Measurements from ENCODE around the gene SLC35F3. TPM values are rescaled to one million over a fixed set of nuclear protein-coding genes. Genes with fewer than 3 reads are reported as not detected.

SLC35F3 gene
- total RNA-seq, 1 experiment from 2014 or later: 0.94 TPM

- H3K27me3 Mint-ChIP-seq (ENCODE audit: low read depth): peaks cover 2% of the 10 kb centered on the region; the same call in 1 of the 2 replicates
- DNase-seq (ENCODE audit: low spot score) (no peak), ATAC-seq (no peak)
- H3K36me3 Mint-ChIP-seq: peaks cover 24% of the 10 kb centered on the region
- CTCF ChIA-PET: interaction anchor here (1.2 to 2.5 kb wide), 2 partner anchors 18 to 30 kb away, joined by 3 to 12 read pairs; no protein-coding TSS in a partner anchor
- H3K4me3 Mint-ChIP-seq: no peak overlapping the region
- H3K27ac Mint-ChIP-seq: no peak overlapping the region
- POLR2A ChIA-PET: no interaction called here
- 0 out of 2 replicates have a peak, but pooled peaks cover 2% of the 10 kb centered on the region for H3K4me1 Mint-ChIP-seq
- H3K9me3 Mint-ChIP-seq: peaks cover 30% of the 10 kb centered on the region
- TF ChIP-seq HMGA2 (CRISPR knock-in tag; IDR thresholded peaks at IDR 0.05) (no peak), SP1 (CRISPR knock-in tag; conservative IDR thresholded peaks at IDR 0.05) (no peak), SOX15 (CRISPR knock-in tag; IDR thresholded peaks at IDR 0.05) (no peak), EMX1 (CRISPR knock-in tag; IDR thresholded peaks at IDR 0.05) (no peak), CTCF (IDR thresholded peaks at IDR 0.05) (no peak), CDX4 (CRISPR knock-in tag; IDR thresholded peaks at IDR 0.05; ENCODE audit: borderline replicate concordance) (no peak)
Measured at GRCh38 chr1:234292548-234292947, 388.1 kb downstream of the SLC35F3 start.

GRCh38 chr1:234294109-234294817, 389.8 kb downstream of the SLC35F3 start:
- Mint-ChIP-seq H3K4me1 (0 out of 2 replicates have a peak, but pooled peaks cover 2% of the 10 kb centered on the region), H3K9me3 (peaks cover 23% of the 10 kb centered on the region), H3K4me3 (no peak overlapping the region), H3K27ac (no peak overlapping the region), H3K36me3 (peaks cover 18% of the 10 kb centered on the region), H3K27me3 (ENCODE audit: low read depth) (no peaks in the 10 kb centered on the region; the same call in 1 of the 2 replicates)
- ATAC-seq (no peak), DNase-seq (ENCODE audit: low spot score) (no peak)
- ChIA-PET POLR2A (no interaction called here), CTCF (interaction anchor here (1.3 to 3.6 kb wide), 4 partner anchors 16 to 81 kb away, joined by 3 to 32 read pairs (median 10); no protein-coding TSS in a partner anchor)
- no peak for TF ChIP-seq TEAD1 (CRISPR knock-in tag; IDR thresholded peaks at IDR 0.05)
- TF ChIP-seq GTF2I (CRISPR knock-in tag; conservative IDR thresholded peaks at IDR 0.05): no peak
- TF ChIP-seq, protein P1, sequence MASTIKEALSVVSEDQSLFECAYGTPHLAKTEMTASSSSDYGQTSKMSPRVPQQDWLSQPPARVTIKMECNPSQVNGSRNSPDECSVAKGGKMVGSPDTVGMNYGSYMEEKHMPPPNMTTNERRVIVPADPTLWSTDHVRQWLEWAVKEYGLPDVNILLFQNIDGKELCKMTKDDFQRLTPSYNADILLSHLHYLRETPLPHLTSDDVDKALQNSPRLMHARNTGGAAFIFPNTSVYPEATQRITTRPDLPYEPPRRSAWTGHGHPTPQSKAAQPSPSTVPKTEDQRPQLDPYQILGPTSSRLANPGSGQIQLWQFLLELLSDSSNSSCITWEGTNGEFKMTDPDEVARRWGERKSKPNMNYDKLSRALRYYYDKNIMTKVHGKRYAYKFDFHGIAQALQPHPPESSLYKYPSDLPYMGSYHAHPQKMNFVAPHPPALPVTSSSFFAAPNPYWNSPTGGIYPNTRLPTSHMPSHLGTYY (CRISPR knock-in tag; IDR thresholded peaks at IDR 0.05): no peak
- TF ChIP-seq ZNF263 (CRISPR knock-in tag; IDR thresholded peaks at IDR 0.05; ENCODE audit: low read depth): no peak
- TF ChIP-seq ZNF232 (CRISPR knock-in tag; IDR thresholded peaks at IDR 0.05): no peak
- TF ChIP-seq CREM (CRISPR knock-in tag; IDR thresholded peaks at IDR 0.05): no peak
- TF ChIP-seq, protein P2, sequence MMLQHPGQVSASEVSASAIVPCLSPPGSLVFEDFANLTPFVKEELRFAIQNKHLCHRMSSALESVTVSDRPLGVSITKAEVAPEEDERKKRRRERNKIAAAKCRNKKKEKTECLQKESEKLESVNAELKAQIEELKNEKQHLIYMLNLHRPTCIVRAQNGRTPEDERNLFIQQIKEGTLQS (CRISPR knock-in tag; conservative IDR thresholded peaks at IDR 0.05): no peak
- no peak for TF ChIP-seq MXD4 (CRISPR knock-in tag; IDR thresholded peaks at IDR 0.05; ENCODE audit: borderline replicate concordance)
- no peak for TF ChIP-seq ZBTB43 (CRISPR knock-in tag; IDR thresholded peaks at IDR 0.05)
- TF ChIP-seq ESRRA (CRISPR knock-in tag; IDR thresholded peaks at IDR 0.05; ENCODE audit: borderline replicate concordance): no peak

- no peak overlapping the region for H3K27ac Mint-ChIP-seq
- no peak overlapping the region for H3K4me3 Mint-ChIP-seq
- peaks cover 15% of the 10 kb centered on the region for H3K9me3 Mint-ChIP-seq
- DNase-seq (ENCODE audit: low spot score) (no peak), ATAC-seq (no peak)
- H3K36me3 Mint-ChIP-seq: peaks cover 10% of the 10 kb centered on the region
- ChIA-PET POLR2A (no interaction called here), CTCF (interaction anchor here (0.6 to 3.6 kb wide), 4 partner anchors 15 to 170 kb away, joined by 3 to 32 read pairs (median 6); no protein-coding TSS in a partner anchor)
- 0 out of 2 replicates have a peak, but pooled peaks cover 2% of the 10 kb centered on the region for H3K4me1 Mint-ChIP-seq
- H3K27me3 Mint-ChIP-seq (ENCODE audit: low read depth): no peaks in the 10 kb centered on the region; the same call in 1 of the 2 replicates
- no peak for TF ChIP-seq ZNF121 (CRISPR knock-in tag; IDR thresholded peaks at IDR 0.05)
- TF ChIP-seq CDX4 (CRISPR knock-in tag; IDR thresholded peaks at IDR 0.05; ENCODE audit: borderline replicate concordance): no peak
- no peak for TF ChIP-seq TEAD1 (CRISPR knock-in tag; IDR thresholded peaks at IDR 0.05)
- no peak for TF ChIP-seq ZBTB43 (CRISPR knock-in tag; IDR thresholded peaks at IDR 0.05)
- TF ChIP-seq, protein P3, sequence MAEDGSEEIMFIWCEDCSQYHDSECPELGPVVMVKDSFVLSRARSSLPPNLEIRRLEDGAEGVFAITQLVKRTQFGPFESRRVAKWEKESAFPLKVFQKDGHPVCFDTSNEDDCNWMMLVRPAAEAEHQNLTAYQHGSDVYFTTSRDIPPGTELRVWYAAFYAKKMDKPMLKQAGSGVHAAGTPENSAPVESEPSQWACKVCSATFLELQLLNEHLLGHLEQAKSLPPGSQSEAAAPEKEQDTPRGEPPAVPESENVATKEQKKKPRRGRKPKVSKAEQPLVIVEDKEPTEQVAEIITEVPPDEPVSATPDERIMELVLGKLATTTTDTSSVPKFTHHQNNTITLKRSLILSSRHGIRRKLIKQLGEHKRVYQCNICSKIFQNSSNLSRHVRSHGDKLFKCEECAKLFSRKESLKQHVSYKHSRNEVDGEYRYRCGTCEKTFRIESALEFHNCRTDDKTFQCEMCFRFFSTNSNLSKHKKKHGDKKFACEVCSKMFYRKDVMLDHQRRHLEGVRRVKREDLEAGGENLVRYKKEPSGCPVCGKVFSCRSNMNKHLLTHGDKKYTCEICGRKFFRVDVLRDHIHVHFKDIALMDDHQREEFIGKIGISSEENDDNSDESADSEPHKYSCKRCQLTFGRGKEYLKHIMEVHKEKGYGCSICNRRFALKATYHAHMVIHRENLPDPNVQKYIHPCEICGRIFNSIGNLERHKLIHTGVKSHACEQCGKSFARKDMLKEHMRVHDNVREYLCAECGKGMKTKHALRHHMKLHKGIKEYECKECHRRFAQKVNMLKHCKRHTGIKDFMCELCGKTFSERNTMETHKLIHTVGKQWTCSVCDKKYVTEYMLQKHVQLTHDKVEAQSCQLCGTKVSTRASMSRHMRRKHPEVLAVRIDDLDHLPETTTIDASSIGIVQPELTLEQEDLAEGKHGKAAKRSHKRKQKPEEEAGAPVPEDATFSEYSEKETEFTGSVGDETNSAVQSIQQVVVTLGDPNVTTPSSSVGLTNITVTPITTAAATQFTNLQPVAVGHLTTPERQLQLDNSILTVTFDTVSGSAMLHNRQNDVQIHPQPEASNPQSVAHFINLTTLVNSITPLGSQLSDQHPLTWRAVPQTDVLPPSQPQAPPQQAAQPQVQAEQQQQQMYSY (CRISPR knock-in tag; IDR thresholded peaks at IDR 0.05): no peak
- TF ChIP-seq NR1H2 (CRISPR knock-in tag; IDR thresholded peaks at IDR 0.05): no peak
- no peak for TF ChIP-seq FOXP1 (CRISPR knock-in tag; IDR thresholded peaks at IDR 0.05; ENCODE audit: borderline replicate concordance)
Measured at GRCh38 chr1:234295068-234295467, 390.6 kb downstream of the SLC35F3 start.
